B cell (primary cell): Measurements from ENCODE around the gene CHMP6. TPM values are rescaled to one million over a fixed set of nuclear protein-coding genes. Genes with fewer than 3 reads are reported as not detected.

ENCODE experiments used
- ATAC-seq: fragments of 200-7000 bp; cut with Tn5 transposase; one replicate; pipeline ENCODE4 v1.10.0; 2021; ENCODE audit warnings: low read depth, mild to moderate bottlenecking, moderate number of reproducible peaks, moderate library complexity
- CTCF ChIA-PET: fragments of 350-600 bp; sonication (Branson Sonifier 250); formaldehyde crosslinking; loops from one replicate; lab custom pipeline; 2021; ENCODE audit warnings: antibody characterized with exemption, inconsistent platforms; lab: Charles Lee
- POLR2A ChIA-PET: fragments of 350-600 bp; sonication (Branson Sonifier 250); formaldehyde crosslinking; loops from one replicate; lab custom pipeline; 2021; ENCODE audit warnings: antibody characterized with exemption; lab: Charles Lee
- DNase-seq: peaks from one replicate; pipeline ENCODE4 v3.0.0; 2013
- H2AFZ ChIP-seq: 2 replicates; pipeline ENCODE4 v1.6.1; 2012; ENCODE audit warnings: mild to moderate bottlenecking, low read depth, low read length; ENCODE audit not compliant: insufficient read depth, poor library complexity, severe bottlenecking
- H3K27ac ChIP-seq, 2 donors: 1 replicate in 1 of 2; 2 replicates in 1 of 2; pipeline ENCODE4 v1.5.1; 2012 to 2013; ENCODE audit warnings: low read length in 2 of 2, mild to moderate bottlenecking in 2 of 2, moderate library complexity in 1 of 2
- H3K27me3 ChIP-seq, 4 experiments: fragments of 200-600 bp in 1 of 4; sonication (generic) in 1 of 4; replicated peaks in 1 of 4; 1 replicate in 2 of 4; 2 replicates in 2 of 4; pipeline versions ENCODE4 v1.6.1 to v1.7.0; 2013 to 2016; ENCODE audit warnings: low read length in 3 of 4, mild to moderate bottlenecking in 2 of 4, mixed read lengths in 1 of 4, moderate library complexity in 1 of 4; ENCODE audit not compliant: insufficient read depth in 4 of 4, control insufficient read depth in 3 of 4; ENCODE audit errors: control extremely low read depth in 1 of 4
- H3K36me3 ChIP-seq, 2 experiments: replicated peaks in 1 of 2; 1 replicate in 1 of 2; 2 replicates in 1 of 2; pipeline versions ENCODE4 v1.6.1 to v1.7.1; 2013; ENCODE audit warnings: low read length in 1 of 2; ENCODE audit not compliant: insufficient read depth in 2 of 2, control insufficient read depth in 1 of 2; ENCODE audit errors: control extremely low read depth in 1 of 2, extremely low read depth in 1 of 2
- H3K4me1 ChIP-seq, 2 donors: fragments of 200-600 bp in 1 of 2; sonication (generic) in 1 of 2; 1 replicate in 1 of 2; 2 replicates in 1 of 2; pipeline versions ENCODE4 v1.5.1 to v1.6.1; 2013 to 2017; ENCODE audit warnings: low read length in 2 of 2; ENCODE audit not compliant: control insufficient read depth in 2 of 2, insufficient read depth in 2 of 2
- H3K4me2 ChIP-seq: replicated peaks from 2 replicates; pipeline ENCODE3; 2012; ENCODE audit warnings: mild to moderate bottlenecking, low read depth, low read length; ENCODE audit not compliant: poor library complexity, severe bottlenecking
- H3K4me3 ChIP-seq, 5 experiments: fragments of 200-600 bp in 1 of 5; sonication (generic) in 1 of 5; 1 replicate in 3 of 5; 2 replicates in 2 of 5; pipeline versions ENCODE4 v1.5.1 to v1.7.0; 2011 to 2016; ENCODE audit warnings: low read length in 4 of 5, mild to moderate bottlenecking in 4 of 5, low read depth in 2 of 5, control low read depth in 1 of 5, moderate library complexity in 1 of 5; ENCODE audit not compliant: insufficient read depth in 1 of 5; ENCODE audit errors: control extremely low read depth in 1 of 5, extremely low read depth in 1 of 5
- H3K79me2 ChIP-seq: fragments of 200-600 bp; sonication (generic); one replicate; pipeline ENCODE4 v1.6.0; 2016; ENCODE audit warnings: low read length; ENCODE audit not compliant: control insufficient read depth, insufficient read depth
- H3K9ac ChIP-seq: fragments of 200-600 bp; sonication (generic); 2 replicates; pipeline ENCODE4 v1.6.1; 2017; ENCODE audit warnings: mild to moderate bottlenecking, low read length, moderate library complexity
- H3K9me3 ChIP-seq, 3 donors: one replicate each; pipeline versions ENCODE4 v1.6.1 to v1.7.1; 2013; ENCODE audit warnings: low read length in 2 of 3; ENCODE audit not compliant: control insufficient read depth in 2 of 3, insufficient read depth in 1 of 3; ENCODE audit errors: control extremely low read depth in 1 of 3
- H4K20me1 ChIP-seq: 2 replicates; pipeline ENCODE4 v1.6.0; 2012; ENCODE audit warnings: mild to moderate bottlenecking, low read length; ENCODE audit not compliant: insufficient read depth, control insufficient read depth, poor library complexity, severe bottlenecking
- H3K27ac Mint-ChIP-seq: one replicate; pipeline ENCODE4 v1.8.0; 2021; ENCODE audit warnings: mixed read lengths
- H3K27me3 Mint-ChIP-seq: one replicate; pipeline ENCODE4 v1.8.0; 2021; ENCODE audit warnings: mixed read lengths
- H3K4me1 Mint-ChIP-seq: one replicate; pipeline ENCODE4 v1.8.0; 2021; ENCODE audit warnings: mixed read lengths
- H3K4me3 Mint-ChIP-seq: one replicate; pipeline ENCODE4 v1.8.0; 2021; ENCODE audit warnings: mixed read lengths
- H3K9me3 Mint-ChIP-seq: one replicate; pipeline ENCODE4 v1.8.0; 2022; ENCODE audit warnings: mixed read lengths; ENCODE audit not compliant: insufficient read depth
- CTCF ChIP-seq: fragments of 200-600 bp; IDR thresholded peaks from one replicate; pipeline ENCODE4 v1.8.0; 2022; ENCODE audit warnings: antibody characterized with exemption, mild to moderate bottlenecking
- EZH2 ChIP-seq: IDR thresholded peaks from 2 replicates; pipeline ENCODE4 v1.6.1; 2012; ENCODE audit warnings: borderline replicate concordance, low read depth, mild to moderate bottlenecking, moderate library complexity, low read length; ENCODE audit not compliant: insufficient read depth, poor library complexity, severe bottlenecking
- WGBS: methylation state at CpG from one replicate; pipeline ENCODE4 v1.1.5; 2013; ENCODE audit warnings: missing lambda C conversion rate; ENCODE audit not compliant: insufficient coverage; 5-methylcytosine and 5-hydroxymethylcytosine counted together
- intact Hi-C: fragments of 100-400 bp; cut with micrococcal nuclease; formaldehyde crosslinking; loops from one replicate; pipeline ENCODE4 v1.10.0; 2022
- polyA minus RNA-seq: library from RNA; depleted of rRNA, polyadenylated mRNA; stranded (reverse); fragments of >200 nt; gene quantifications from 2 replicates; pipeline ENCODE4 v1.2.3, GENCODE V29; 2012
- polyA plus RNA-seq: library from polyadenylated mRNA; depleted of rRNA; stranded (reverse); fragments of >200 nt; gene quantifications from 2 replicates; pipeline ENCODE4 v1.2.3, GENCODE V29; 2012
- total RNA-seq, 2 donors: library from RNA; stranded (reverse); fragments of 120-200 nt in 1 of 2; gene quantifications; 1 replicate in 1 of 2; 2 replicates in 1 of 2; pipeline versions ENCODE4 v1.2.3 to v1.2.4, GENCODE V29; 2013 to 2022

Gene CHMP6
- total RNA-seq (43.0 and 46.2 TPM in 2 replicates), polyA plus RNA-seq (13.3 and 21.2 TPM in 2 replicates), polyA minus RNA-seq (13.0 and 22.1 TPM in 2 replicates)
- 7.7 TPM for total RNA-seq (2013)

- intact Hi-C loops: loop anchor here (5.0 kb wide), 1 partner anchor 41 kb away; no protein-coding TSS in a partner anchor
- POLR2A ChIA-PET: no interaction called here
Observed at GRCh38 chr17:80991645-80992076, at the start of gene CHMP6. Gene CHMP6, plus strand, starts transcription at chr17:80991841. Its CDS starts 78 bp downstream, at chr17:80991919.

More at GRCh38 chr17:80991645-80992076, at the start of gene CHMP6:
- ATAC-seq: peak; percentile 68
- H2AFZ ChIP-seq: peak within 1 kb of the TSS; percentile 94
- Mint-ChIP-seq H3K4me1 (peaks cover 38% of the 10 kb centered on the region), H3K27me3 (no peaks in the 10 kb centered on the region), H3K27ac (peak within 1 kb of the TSS; percentile 84), H3K4me3 (peak within 1 kb of the TSS; percentile 85), H3K9me3 (no peaks in the 10 kb centered on the region)
- peaks cover 5% of the 10 kb centered on the region for H3K79me2 ChIP-seq
- WGBS: under 1% methylated on average over 66 of the region's 66 CpGs
- H3K9ac ChIP-seq: peak within 1 kb of the TSS; percentile 80
- H4K20me1 ChIP-seq: peaks cover 22% of the 10 kb centered on the region
- DNase-seq: peak; percentile 91
- H3K4me2 ChIP-seq: peak within 1 kb of the TSS; percentile 95
- peak within 1 kb of the TSS; percentile 68 to 88 (median 78) for H3K4me3 ChIP-seq
- TF ChIP-seq CTCF: peak; percentile 27
- no peak for TF ChIP-seq EZH2
- peaks cover 27 to 50% of the 10 kb centered on the region in 2 donors for H3K4me1 ChIP-seq
- no peaks in the 10 kb centered on the region for H3K9me3 ChIP-seq
- H3K27ac ChIP-seq: peak within 1 kb of the TSS; percentile 39 to 46
- peaks cover 0 to 16% of the 10 kb centered on the region in 2 experiments for H3K36me3 ChIP-seq
- H3K27me3 ChIP-seq: no peaks in the 10 kb centered on the region
- CTCF ChIA-PET: interaction anchor here (1.0 to 1.3 kb wide), 3 partner anchors 27 to 566 kb away, joined by 3 read pairs; no protein-coding TSS in a partner anchor
